ENCODE measurements around the gene GNB1L.

Gene GNB1L

GRCh38 chr22:19758896-19759426, 95.7 kb downstream of the GNB1L start:
- DNase-seq = no peak

GRCh38 chr22:19757985-19758895, 96.4 kb downstream of the GNB1L start:
- no peak for DNase-seq

- no peak for DNase-seq
Observed at GRCh38 chr22:19757140-19757984, 97.3 kb downstream of the GNB1L start.

GRCh38 chr22:19756288-19757128, 98.2 kb downstream of the GNB1L start:
- no peak for DNase-seq

- no peak for DNase-seq
Observed at GRCh38 chr22:19755722-19756287, 98.9 kb downstream of the GNB1L start.

GRCh38 chr22:19755145-19755710, 99.4 kb downstream of the GNB1L start:
- no peak for DNase-seq

GRCh38 chr22:19754701-19755144, 100.0 kb downstream of the GNB1L start:
- no peak for DNase-seq

GRCh38 chr22:19753996-19754700, 100.5 kb downstream of the GNB1L start:
- DNase-seq = no peak

- DNase-seq = no peak
Observed at GRCh38 chr22:19753090-19753842, 101.4 kb downstream of the GNB1L start.

- no peak for DNase-seq
Observed at GRCh38 chr22:19751497-19752245, 103.0 kb downstream of the GNB1L start.

- DNase-seq = no peak
Observed at GRCh38 chr22:19750507-19751490, 103.9 kb downstream of the GNB1L start.

- no peak for DNase-seq
Observed at GRCh38 chr22:19749876-19750275, 104.8 kb downstream of the GNB1L start.

GRCh38 chr22:19748991-19749664, 105.5 kb downstream of the GNB1L start:
- no peak for DNase-seq

GRCh38 chr22:19748139-19748538, 106.5 kb downstream of the GNB1L start:
- DNase-seq = no peak

GRCh38 chr22:19747551-19747950, 107.1 kb downstream of the GNB1L start:
- no peak for DNase-seq

- DNase-seq = no peak
Observed at GRCh38 chr22:19746726-19747125, 107.9 kb downstream of the GNB1L start.

Measured in NCI-H526 treated with DMSO at 0.1 percent for 48 hours (cell line).